ENCODE data around the gene PRIM1. TPM values are rescaled to one million over a fixed set of nuclear protein-coding genes. Genes with fewer than 3 reads are reported as not detected.
"Not testable (repeated sequence)": the region's sequence is repeated elsewhere in the genome, so short reads cannot be mapped to it uniquely, and the experiment has no call there.

Gene PRIM1
- total RNA-seq: 1 to 10 TPM; 3.1 to 5.1 (median 4.4) TPM
- polyA plus RNA-seq: 2.9 TPM
- long read RNA-seq, donor 1, partial matches to known transcripts: 1 of 2 reads
- long read RNA-seq, donor 1, other reads (novel, unspliced or antisense): 0 of 2 reads
- long read RNA-seq, donor 2, partial matches to known transcripts: 0 of 3 reads
- long read RNA-seq, donor 2, other reads (novel, unspliced or antisense): 2 of 3 reads
- long read RNA-seq, donor 3, partial matches to known transcripts: 1 of 8 reads
- long read RNA-seq, donor 3, other reads (novel, unspliced or antisense): 4 of 8 reads
- long read RNA-seq, donor 4, partial matches to known transcripts: 0 of 1 reads
- long read RNA-seq, donor 4, other reads (novel, unspliced or antisense): 0 of 1 reads

DNA sequence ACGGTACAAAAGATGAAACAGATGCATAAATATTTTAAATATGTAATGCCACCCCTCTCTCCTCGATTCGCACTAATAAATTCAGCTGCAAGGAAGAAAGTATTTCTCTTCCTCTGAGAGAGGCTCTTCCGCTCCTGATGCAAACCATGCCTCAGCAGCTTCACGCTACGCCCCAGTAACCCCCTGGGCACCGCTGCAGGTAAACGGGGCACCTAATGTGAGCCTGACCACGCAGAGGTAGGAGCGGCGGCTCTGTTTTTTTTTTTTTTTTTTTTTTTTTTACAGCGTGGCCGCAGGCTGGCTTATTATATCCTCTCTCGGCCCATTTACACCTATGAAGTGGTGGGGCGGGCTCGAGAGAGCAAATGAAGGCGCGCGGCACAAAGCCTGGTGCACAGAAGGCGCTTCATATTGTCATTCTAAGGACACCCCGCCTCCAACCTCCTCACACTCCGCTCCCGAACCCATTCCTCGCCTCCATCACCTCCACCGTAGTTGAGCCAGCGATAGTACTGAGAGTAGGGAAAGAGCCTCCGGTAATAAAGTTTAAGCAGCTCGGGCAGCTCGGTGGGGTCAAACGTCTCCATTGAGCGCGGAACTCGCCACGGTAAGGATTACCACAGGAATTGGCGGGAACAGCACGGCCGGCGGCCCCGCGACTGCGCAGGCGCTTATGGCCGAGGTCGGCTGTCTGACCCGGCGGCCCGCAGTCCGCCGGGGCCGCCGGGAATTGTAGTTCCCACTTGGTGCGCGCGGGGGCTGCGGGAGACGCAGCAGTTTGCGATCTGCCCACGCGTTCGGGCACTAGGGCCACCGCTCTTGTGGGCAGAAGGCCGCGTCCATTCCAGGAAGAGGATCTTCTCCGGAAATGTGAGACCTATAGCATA is at the start of gene PRIM1:
Gene PRIM1 (minus strand): TSS at position 612 of the 887 bp plus-strand sequence. CDS start 25 bp downstream, at position 587.
- ATAC-seq (peak; percentile 97 to 98), DNase-seq (peak; percentile 85 to 94 (median 93))
- H3K27ac ChIP-seq (ENCODE audit: low read length): peak within 1 kb of the TSS; percentile 67
- WGBS: under 1% methylated on average over 64 of the region's 64 CpGs
- no peaks in the 10 kb centered on the region for H3K9me3 ChIP-seq (ENCODE audit: control insufficient read depth, low read length)
- H3K4me1 ChIP-seq (ENCODE audit: control insufficient read depth, insufficient read depth, low read length): peaks cover 1% of the 10 kb centered on the region
- intact Hi-C loops (cut with DNase I): no loop called here
- no peaks in the 10 kb centered on the region for H3K27me3 ChIP-seq (ENCODE audit: control insufficient read depth, insufficient read depth)
- H3K4me3 ChIP-seq (ENCODE audit: low read length): peak within 1 kb of the TSS; percentile 95

- ATAC-seq: no peak
- intact Hi-C loops (cut with DNase I): no loop called here
- Histone ChIP-seq H3K27ac (ENCODE audit: low read length) (no peak overlapping the region), H3K4me1 (ENCODE audit: control insufficient read depth, insufficient read depth, low read length) (no peaks in the 10 kb centered on the region), H3K4me3 (ENCODE audit: low read length) (no peak overlapping the region), H3K9me3 (ENCODE audit: control insufficient read depth, low read length) (no peaks in the 10 kb centered on the region), H3K27me3 (ENCODE audit: control insufficient read depth, insufficient read depth) (no peaks in the 10 kb centered on the region)
- no peak for DNase-seq
Measured at GRCh38 chr12:56800221-56800620, 48.1 kb upstream of the PRIM1 start.

GRCh38 chr12:56799345-56799744 is 47.2 kb upstream of the PRIM1 start:
- intact Hi-C loops (cut with DNase I); H3K4me3 ChIP-seq (ENCODE audit: low read length); ATAC-seq: not testable (repeated sequence)

DNA sequence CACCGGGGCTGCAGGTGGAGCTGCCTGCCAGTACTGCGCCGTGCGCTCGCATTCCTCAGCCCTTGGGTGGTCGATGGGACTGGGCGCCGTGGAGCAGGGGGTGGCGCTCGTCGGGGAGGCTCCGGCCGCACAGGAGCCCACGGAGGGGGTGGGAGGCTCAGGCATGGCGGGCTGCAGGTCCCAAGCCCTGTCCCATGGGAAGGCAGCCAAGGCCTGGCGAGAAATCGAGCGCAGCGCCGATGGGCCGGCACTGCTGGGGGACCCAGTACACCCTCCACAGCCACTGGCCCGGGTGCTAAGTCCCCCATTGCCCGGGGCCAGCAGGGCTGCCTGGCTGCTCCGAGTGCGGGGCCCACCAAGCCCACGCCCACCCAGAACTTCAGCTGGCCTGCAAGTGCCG is 43.7 kb upstream of the PRIM1 start:
- ATAC-seq; H3K9me3 ChIP-seq (ENCODE audit: control insufficient read depth, low read length); H3K4me3 ChIP-seq (ENCODE audit: low read length); H3K4me1 ChIP-seq (ENCODE audit: control insufficient read depth, insufficient read depth, low read length); H3K27me3 ChIP-seq (ENCODE audit: control insufficient read depth, insufficient read depth); intact Hi-C loops (cut with DNase I); H3K27ac ChIP-seq (ENCODE audit: low read length); DNase-seq: not testable (repeated sequence)
- WGBS: 95% methylated on average over 27 of the region's 27 CpGs

More at GRCh38 chr12:56799345-56799744, 47.2 kb upstream of the PRIM1 start:
- H3K27ac ChIP-seq (ENCODE audit: low read length); H3K9me3 ChIP-seq (ENCODE audit: control insufficient read depth, low read length); H3K27me3 ChIP-seq (ENCODE audit: control insufficient read depth, insufficient read depth); DNase-seq; H3K4me1 ChIP-seq (ENCODE audit: control insufficient read depth, insufficient read depth, low read length): not testable (repeated sequence)
- WGBS: 91% methylated on average over 6 of the region's 6 CpGs

GRCh38 chr12:56795046-56795562 is 43.0 kb upstream of the PRIM1 start:
- H3K9me3 ChIP-seq (ENCODE audit: control insufficient read depth, low read length); H3K27ac ChIP-seq (ENCODE audit: low read length); H3K4me3 ChIP-seq (ENCODE audit: low read length); ATAC-seq; DNase-seq; H3K27me3 ChIP-seq (ENCODE audit: control insufficient read depth, insufficient read depth); intact Hi-C loops (cut with DNase I); H3K4me1 ChIP-seq (ENCODE audit: control insufficient read depth, insufficient read depth, low read length): not testable (repeated sequence)
- 64% methylated on average over 13 of the region's 13 CpGs for WGBS

DNA sequence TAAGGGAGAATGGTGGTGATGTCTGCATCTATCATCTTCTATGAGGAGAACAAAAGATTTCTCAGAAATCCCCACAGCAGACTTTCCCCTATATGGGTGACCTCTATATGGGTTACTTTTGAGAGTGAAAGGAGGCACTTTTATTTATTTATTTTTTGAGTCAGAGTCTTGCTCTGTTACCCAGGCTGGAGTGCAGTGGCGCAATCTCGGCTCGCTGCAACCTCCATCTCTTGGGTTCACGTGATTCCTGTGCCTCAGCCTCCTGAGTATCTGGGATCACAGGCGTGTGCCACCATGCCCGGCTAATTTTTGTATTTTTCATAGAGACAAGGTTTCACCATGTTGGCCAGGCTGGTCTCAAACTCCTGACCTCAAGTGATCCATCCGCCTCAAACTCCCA is 41.0 kb upstream of the PRIM1 start:
- 90% methylated on average over 7 of the region's 7 CpGs for WGBS
- H3K27me3 ChIP-seq (ENCODE audit: control insufficient read depth, insufficient read depth); intact Hi-C loops (cut with DNase I); H3K4me1 ChIP-seq (ENCODE audit: control insufficient read depth, insufficient read depth, low read length); H3K27ac ChIP-seq (ENCODE audit: low read length); H3K9me3 ChIP-seq (ENCODE audit: control insufficient read depth, low read length); DNase-seq; H3K4me3 ChIP-seq (ENCODE audit: low read length); ATAC-seq: not testable (repeated sequence)

GRCh38 chr12:56792678-56793077 is 40.6 kb upstream of the PRIM1 start:
- ATAC-seq: no peak
- intact Hi-C loops (cut with DNase I): no loop called here
- 76% methylated on average over 2 of the region's 2 CpGs for WGBS
- Histone ChIP-seq H3K27me3 (ENCODE audit: control insufficient read depth, insufficient read depth) (no peaks in the 10 kb centered on the region), H3K27ac (ENCODE audit: low read length) (no peak overlapping the region), H3K9me3 (ENCODE audit: control insufficient read depth, low read length) (no peaks in the 10 kb centered on the region), H3K4me3 (ENCODE audit: low read length) (no peak overlapping the region), H3K4me1 (ENCODE audit: control insufficient read depth, insufficient read depth, low read length) (no peaks in the 10 kb centered on the region)
- no peak for DNase-seq

- DNase-seq: peak in 1 of 3 donors; percentile 59
- intact Hi-C loops (cut with DNase I); ATAC-seq; H3K9me3 ChIP-seq (ENCODE audit: control insufficient read depth, low read length); H3K27ac ChIP-seq (ENCODE audit: low read length); H3K4me1 ChIP-seq (ENCODE audit: control insufficient read depth, insufficient read depth, low read length); H3K4me3 ChIP-seq (ENCODE audit: low read length); H3K27me3 ChIP-seq (ENCODE audit: control insufficient read depth, insufficient read depth): not testable (repeated sequence)
- WGBS: 93% methylated on average over 32 of the region's 34 CpGs
Measured at GRCh38 chr12:56789429-56789828, 37.3 kb upstream of the PRIM1 start.

DNA sequence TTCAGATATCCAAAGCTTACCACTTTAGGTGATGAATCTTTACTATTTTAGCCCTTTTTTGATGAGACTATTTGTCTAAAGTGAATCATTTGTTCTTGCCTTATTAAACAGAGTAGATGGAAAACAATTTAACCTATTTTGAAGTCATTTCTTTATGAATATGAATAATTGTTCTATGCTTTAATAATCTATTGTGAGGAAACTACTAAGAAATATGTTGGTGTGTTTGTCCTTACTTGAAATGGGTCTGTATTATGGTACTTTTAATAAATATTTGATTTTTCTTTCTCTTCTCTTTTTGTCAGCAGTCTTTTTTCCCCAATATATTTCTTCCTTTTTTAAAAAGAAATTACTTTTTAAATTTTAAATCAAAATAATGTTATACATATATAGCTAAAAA is 35.4 kb upstream of the PRIM1 start:
- Histone ChIP-seq H3K4me1 (ENCODE audit: control insufficient read depth, insufficient read depth, low read length) (no peaks in the 10 kb centered on the region), H3K9me3 (ENCODE audit: control insufficient read depth, low read length) (no peaks in the 10 kb centered on the region), H3K27ac (ENCODE audit: low read length) (no peak overlapping the region), H3K4me3 (ENCODE audit: low read length) (no peak overlapping the region), H3K27me3 (ENCODE audit: control insufficient read depth, insufficient read depth) (no peaks in the 10 kb centered on the region)
- DNase-seq (no peak), ATAC-seq (no peak)
- intact Hi-C loops (cut with DNase I): no loop called here

GRCh38 chr12:56785874-56786273 is 33.8 kb upstream of the PRIM1 start:
- H3K27ac ChIP-seq (ENCODE audit: low read length): no peak overlapping the region
- no peak for ATAC-seq
- H3K9me3 ChIP-seq (ENCODE audit: control insufficient read depth, low read length): no peaks in the 10 kb centered on the region
- no peak for DNase-seq
- H3K27me3 ChIP-seq (ENCODE audit: control insufficient read depth, insufficient read depth): no peaks in the 10 kb centered on the region
- 96% methylated on average over 1 of the region's 1 CpG for WGBS
- intact Hi-C loops (cut with DNase I): no loop called here
- no peaks in the 10 kb centered on the region for H3K4me1 ChIP-seq (ENCODE audit: control insufficient read depth, insufficient read depth, low read length)
- H3K4me3 ChIP-seq (ENCODE audit: low read length): no peak overlapping the region
